Raji (cell line): ENCODE measurements around the gene TMEM106A.
"Not testable (repeated sequence)": the region's sequence is repeated elsewhere in the genome, so short reads cannot be mapped to it uniquely, and the experiment has no call there.

Experiments used
- POLR2A ChIP-seq: IDR thresholded peaks from 2 replicates; pipeline ENCODE4 v1.6.1; 2011; ENCODE audit warnings: low read depth, low read length, control low read depth; ENCODE audit not compliant: insufficient read depth

TMEM106A gene

GRCh38 chr17:43211123-43211479 lies 574 bp upstream of the TMEM106A start:
- TF ChIP-seq POLR2A = no peak

GRCh38 chr17:43212641-43213490 lies 1.2 kb downstream of the TMEM106A start:
- no peak for TF ChIP-seq POLR2A

- TF ChIP-seq POLR2A = no peak
Observed at GRCh38 chr17:43213545-43213944, 1.9 kb downstream of the TMEM106A start.

- no peak for TF ChIP-seq POLR2A
Observed at GRCh38 chr17:43215341-43215740, 3.7 kb downstream of the TMEM106A start.

- no peak for TF ChIP-seq POLR2A
Observed at GRCh38 chr17:43216369-43216761, 4.7 kb downstream of the TMEM106A start.

GRCh38 chr17:43216762-43217613 lies 5.3 kb downstream of the TMEM106A start:
- no peak for TF ChIP-seq POLR2A

GRCh38 chr17:43217614-43218087 lies 6.0 kb downstream of the TMEM106A start:
- no peak for TF ChIP-seq POLR2A

- TF ChIP-seq POLR2A = no peak
Observed at GRCh38 chr17:43219001-43219400, 7.3 kb downstream of the TMEM106A start.

GRCh38 chr17:43219746-43220380 lies 8.2 kb downstream of the TMEM106A start:
- TF ChIP-seq POLR2A = no peak

- no peak for TF ChIP-seq POLR2A
Observed at GRCh38 chr17:43220511-43221125, 8.9 kb downstream of the TMEM106A start.

GRCh38 chr17:43224146-43224705 lies 12.6 kb downstream of the TMEM106A start:
- TF ChIP-seq POLR2A = no peak

- TF ChIP-seq POLR2A = no peak
Observed at GRCh38 chr17:43226393-43226792, 14.7 kb downstream of the TMEM106A start.

GRCh38 chr17:43228020-43228782 lies 16.5 kb downstream of the TMEM106A start, which contains the start of gene CCDC200:
CCDC200 (minus strand) TSS chr17:43228623; CDS start chr17:43228554, 69 bp downstream.
- TF ChIP-seq POLR2A = not testable (repeated sequence)

GRCh38 chr17:43233877-43234276 lies 22.2 kb downstream of the TMEM106A start, which contains the start of gene RNU2-1:
RNU2-1 (minus strand) TSS chr17:43233977.
- TF ChIP-seq POLR2A = not testable (repeated sequence)
